Nephron (organoid): ENCODE data around the gene DYSF.

Experiments used
- H3K27ac Mint-ChIP-seq, 3 experiments: 2 replicates each; pipeline ENCODE4 v1.8.0; 2020; ENCODE audit warnings: mixed read lengths in 3 of 3, mild to moderate bottlenecking in 2 of 3, moderate library complexity in 1 of 3
- H3K27me3 Mint-ChIP-seq: 2 replicates; pipeline ENCODE4 v1.8.0; 2021; ENCODE audit warnings: low read depth, mild to moderate bottlenecking, moderate library complexity, mixed read lengths
- H3K36me3 Mint-ChIP-seq: 2 replicates; pipeline ENCODE4 v1.8.0; 2020; ENCODE audit warnings: low read depth, mixed read lengths
- H3K4me1 Mint-ChIP-seq: 2 replicates; pipeline ENCODE4 v1.8.0; 2020; ENCODE audit warnings: mixed read lengths
- H3K4me3 Mint-ChIP-seq, 3 experiments: 2 replicates each; pipeline ENCODE4 v1.8.0; 2020; ENCODE audit warnings: mild to moderate bottlenecking in 3 of 3, mixed read lengths in 3 of 3, moderate library complexity in 2 of 3
- H3K9me3 Mint-ChIP-seq: 2 replicates; pipeline ENCODE4 v1.8.0; 2020; ENCODE audit warnings: mixed read lengths
- TF ChIP-seq, protein P1 (sequence below), 3 experiments: fragments of 200-600 bp; sonication (generic); IDR thresholded peaks; one replicate each; pipeline ENCODE4 v1.5.0; 2021; ENCODE audit warnings: antibody characterized with exemption in 3 of 3; ENCODE audit not compliant: unreplicated experiment in 3 of 3

Gene DYSF

GRCh38 chr2:71713581-71714580 is 260.5 kb downstream of the DYSF start:
- no peaks in the 10 kb centered on the region for H3K36me3 Mint-ChIP-seq
- H3K27me3 Mint-ChIP-seq: peaks cover 27% of the 10 kb centered on the region
- peaks cover 32% of the 10 kb centered on the region for H3K4me1 Mint-ChIP-seq
- TF ChIP-seq, protein P1, sequence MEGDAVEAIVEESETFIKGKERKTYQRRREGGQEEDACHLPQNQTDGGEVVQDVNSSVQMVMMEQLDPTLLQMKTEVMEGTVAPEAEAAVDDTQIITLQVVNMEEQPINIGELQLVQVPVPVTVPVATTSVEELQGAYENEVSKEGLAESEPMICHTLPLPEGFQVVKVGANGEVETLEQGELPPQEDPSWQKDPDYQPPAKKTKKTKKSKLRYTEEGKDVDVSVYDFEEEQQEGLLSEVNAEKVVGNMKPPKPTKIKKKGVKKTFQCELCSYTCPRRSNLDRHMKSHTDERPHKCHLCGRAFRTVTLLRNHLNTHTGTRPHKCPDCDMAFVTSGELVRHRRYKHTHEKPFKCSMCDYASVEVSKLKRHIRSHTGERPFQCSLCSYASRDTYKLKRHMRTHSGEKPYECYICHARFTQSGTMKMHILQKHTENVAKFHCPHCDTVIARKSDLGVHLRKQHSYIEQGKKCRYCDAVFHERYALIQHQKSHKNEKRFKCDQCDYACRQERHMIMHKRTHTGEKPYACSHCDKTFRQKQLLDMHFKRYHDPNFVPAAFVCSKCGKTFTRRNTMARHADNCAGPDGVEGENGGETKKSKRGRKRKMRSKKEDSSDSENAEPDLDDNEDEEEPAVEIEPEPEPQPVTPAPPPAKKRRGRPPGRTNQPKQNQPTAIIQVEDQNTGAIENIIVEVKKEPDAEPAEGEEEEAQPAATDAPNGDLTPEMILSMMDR (IDR thresholded peaks at IDR 0.05; ENCODE audit: unreplicated experiment in 3 of 3): no peak
- no peak overlapping the region for H3K27ac Mint-ChIP-seq
- H3K4me3 Mint-ChIP-seq: no peak overlapping the region
- H3K9me3 Mint-ChIP-seq: no peaks in the 10 kb centered on the region

- Mint-ChIP-seq H3K9me3 (no peaks in the 10 kb centered on the region), H3K4me3 (no peak overlapping the region), H3K27me3 (peaks cover 28% of the 10 kb centered on the region), H3K27ac (no peak overlapping the region), H3K4me1 (peaks cover 32% of the 10 kb centered on the region), H3K36me3 (no peaks in the 10 kb centered on the region)
- TF ChIP-seq, protein P1 (IDR thresholded peaks at IDR 0.05; ENCODE audit: unreplicated experiment in 3 of 3): no peak
These were observed 261.4 kb downstream of the DYSF start for GRCh38 chr2:71714601-71715240.

DNA sequence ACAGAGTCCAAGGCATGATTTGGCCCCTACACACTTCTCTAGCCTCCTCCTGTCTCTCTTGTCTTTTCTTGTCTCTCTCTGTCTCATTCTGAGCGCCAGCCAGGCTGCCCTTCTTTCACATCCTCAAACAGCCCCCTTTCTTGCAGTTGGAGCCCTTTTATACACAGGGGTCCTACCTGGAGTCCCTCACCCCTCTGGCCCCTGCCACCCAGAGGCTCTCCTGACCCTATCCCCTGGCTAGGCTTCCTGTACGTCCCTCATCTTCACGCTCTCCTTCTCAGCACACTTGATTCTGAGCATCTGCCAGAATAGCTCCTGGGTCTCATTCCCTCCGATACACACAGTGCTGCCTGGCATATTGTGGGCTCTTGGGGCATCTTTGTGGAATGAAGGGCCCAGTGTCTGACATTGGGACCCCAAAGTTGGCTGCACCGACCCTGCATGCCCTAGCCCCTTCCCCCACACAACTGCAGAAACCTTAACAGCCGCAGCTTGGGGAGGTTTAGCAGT is 261.9 kb downstream of the DYSF start:
- Mint-ChIP-seq H3K4me3 (no peak overlapping the region), H3K27ac (no peak overlapping the region), H3K36me3 (no peaks in the 10 kb centered on the region), H3K4me1 (peaks cover 33% of the 10 kb centered on the region), H3K9me3 (no peaks in the 10 kb centered on the region), H3K27me3 (peaks cover 27% of the 10 kb centered on the region)
- TF ChIP-seq, protein P1 (IDR thresholded peaks at IDR 0.05; ENCODE audit: unreplicated experiment in 3 of 3): no peak

- peaks cover 33% of the 10 kb centered on the region for H3K4me1 Mint-ChIP-seq
- H3K4me3 Mint-ChIP-seq: no peak overlapping the region
- no peaks in the 10 kb centered on the region for H3K9me3 Mint-ChIP-seq
- TF ChIP-seq, protein P1 (IDR thresholded peaks at IDR 0.05; ENCODE audit: unreplicated experiment in 3 of 3): no peak
- no peaks in the 10 kb centered on the region for H3K36me3 Mint-ChIP-seq
- H3K27me3 Mint-ChIP-seq: peaks cover 21% of the 10 kb centered on the region
- H3K27ac Mint-ChIP-seq: no peak overlapping the region
These were observed 262.8 kb downstream of the DYSF start for GRCh38 chr2:71715951-71716696.

DNA sequence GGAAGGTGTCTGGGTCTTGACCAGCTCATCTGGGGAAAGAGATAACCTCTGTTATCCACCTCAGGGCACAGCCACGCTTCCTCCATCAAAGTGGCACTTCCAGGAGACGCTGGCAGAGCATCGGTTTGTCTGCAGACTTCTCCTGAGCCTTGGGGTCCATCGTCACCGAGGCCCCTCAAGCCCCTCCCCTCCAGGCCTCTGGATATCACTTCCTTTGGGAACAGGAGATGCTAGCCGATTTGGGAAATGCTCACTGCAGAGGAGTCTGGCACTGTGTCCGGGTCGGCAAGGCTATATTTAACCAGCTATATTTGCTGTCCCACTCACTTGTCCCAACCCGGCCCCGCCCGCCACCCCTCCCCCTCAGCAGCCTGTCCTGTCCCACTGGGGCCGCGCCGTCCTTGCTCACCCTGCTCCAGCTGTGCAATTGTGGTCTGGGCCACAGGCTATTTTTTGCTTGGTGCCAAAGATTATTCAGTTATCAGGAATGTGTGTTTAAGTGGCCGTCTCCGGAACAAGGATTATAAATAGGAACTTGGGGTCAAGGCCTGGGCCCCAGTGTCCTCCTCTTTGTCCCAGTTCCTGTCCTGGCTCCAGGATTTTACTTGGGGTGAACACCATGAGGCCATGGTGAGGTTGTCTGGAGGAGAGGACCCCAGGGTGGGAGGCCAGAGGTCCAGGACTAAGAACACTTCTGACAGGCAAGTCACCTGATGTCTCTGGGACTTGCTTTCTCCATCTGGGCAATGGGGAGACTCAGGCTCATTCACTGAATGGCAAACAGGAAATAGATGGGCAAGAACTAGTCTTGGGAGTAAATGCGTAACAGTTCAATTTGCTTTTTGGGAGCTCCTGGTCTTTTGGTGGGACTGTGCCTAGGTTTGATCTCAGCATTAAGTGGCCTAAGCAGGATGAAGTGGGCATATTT is 263.6 kb downstream of the DYSF start:
- no peaks in the 10 kb centered on the region for H3K9me3 Mint-ChIP-seq
- H3K36me3 Mint-ChIP-seq: no peaks in the 10 kb centered on the region
- no peak overlapping the region for H3K4me3 Mint-ChIP-seq
- no peak overlapping the region for H3K27ac Mint-ChIP-seq
- TF ChIP-seq, protein P1 (IDR thresholded peaks at IDR 0.05; ENCODE audit: unreplicated experiment in 3 of 3): no peak
- H3K4me1 Mint-ChIP-seq: peaks cover 34% of the 10 kb centered on the region
- peaks cover 21% of the 10 kb centered on the region for H3K27me3 Mint-ChIP-seq
